Measurements from ENCODE around the gene PCDHGA12. TPM values are rescaled to one million over a fixed set of nuclear protein-coding genes. Genes with fewer than 3 reads are reported as not detected.
"Not testable (repeated sequence)": the region's sequence is repeated elsewhere in the genome, so short reads cannot be mapped to it uniquely, and the experiment has no call there.

The PCDHGA12 gene
- total RNA-seq, 2 donors from 2014 or later, result 1.4 to 4.1 TPM

DNA sequence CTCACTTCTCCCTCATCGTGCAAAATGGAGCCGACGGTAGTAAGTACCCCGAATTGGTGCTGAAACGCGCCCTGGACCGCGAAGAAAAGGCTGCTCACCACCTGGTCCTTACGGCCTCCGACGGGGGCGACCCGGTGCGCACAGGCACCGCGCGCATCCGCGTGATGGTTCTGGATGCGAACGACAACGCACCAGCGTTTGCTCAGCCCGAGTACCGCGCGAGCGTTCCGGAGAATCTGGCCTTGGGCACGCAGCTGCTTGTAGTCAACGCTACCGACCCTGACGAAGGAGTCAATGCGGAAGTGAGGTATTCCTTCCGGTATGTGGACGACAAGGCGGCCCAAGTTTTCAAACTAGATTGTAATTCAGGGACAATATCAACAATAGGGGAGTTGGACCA, 979 bp downstream of the PCDHGA12 start:
- Mint-ChIP-seq H3K27ac (no peak overlapping the region), H3K4me3 (no peak overlapping the region), H3K9me3 (peaks cover 73% of the 10 kb centered on the region), H3K27me3 (ENCODE audit: insufficient read depth) (no peaks in the 10 kb centered on the region), H3K36me3 (ENCODE audit: low read depth) (peaks cover 59% of the 10 kb centered on the region), H3K4me1 (no peaks in the 10 kb centered on the region)
- Histone ChIP-seq H3K27ac (ENCODE audit: low read depth, low read length) (no peak overlapping the region), H3K9ac (ENCODE audit: extremely low read depth, low read length, poor library complexity, severe bottlenecking) (no peak overlapping the region), H3K27me3 (ENCODE audit: control insufficient read depth, insufficient read depth, low read length, poor library complexity, severe bottlenecking) (no peaks in the 10 kb centered on the region), H3K4me1 (ENCODE audit: control insufficient read depth, insufficient read depth, low read length) (no peaks in the 10 kb centered on the region), H3K36me3 (ENCODE audit: control insufficient read depth, insufficient read depth, low read length) (no peaks in the 10 kb centered on the region), H3K9me3 (ENCODE audit: control insufficient read depth, low read length) (peaks cover 71% of the 10 kb centered on the region), H3K4me3 (ENCODE audit: low read length) (no peak overlapping the region)
- WGBS, 2 experiments (ENCODE audit: insufficient coverage in 1 of 2, insufficient read length in 1 of 2), result 95 to 96% methylated on average over 37 of the region's 37 CpGs
- DNase-seq, result no peak
- TF ChIP-seq, protein P1, sequence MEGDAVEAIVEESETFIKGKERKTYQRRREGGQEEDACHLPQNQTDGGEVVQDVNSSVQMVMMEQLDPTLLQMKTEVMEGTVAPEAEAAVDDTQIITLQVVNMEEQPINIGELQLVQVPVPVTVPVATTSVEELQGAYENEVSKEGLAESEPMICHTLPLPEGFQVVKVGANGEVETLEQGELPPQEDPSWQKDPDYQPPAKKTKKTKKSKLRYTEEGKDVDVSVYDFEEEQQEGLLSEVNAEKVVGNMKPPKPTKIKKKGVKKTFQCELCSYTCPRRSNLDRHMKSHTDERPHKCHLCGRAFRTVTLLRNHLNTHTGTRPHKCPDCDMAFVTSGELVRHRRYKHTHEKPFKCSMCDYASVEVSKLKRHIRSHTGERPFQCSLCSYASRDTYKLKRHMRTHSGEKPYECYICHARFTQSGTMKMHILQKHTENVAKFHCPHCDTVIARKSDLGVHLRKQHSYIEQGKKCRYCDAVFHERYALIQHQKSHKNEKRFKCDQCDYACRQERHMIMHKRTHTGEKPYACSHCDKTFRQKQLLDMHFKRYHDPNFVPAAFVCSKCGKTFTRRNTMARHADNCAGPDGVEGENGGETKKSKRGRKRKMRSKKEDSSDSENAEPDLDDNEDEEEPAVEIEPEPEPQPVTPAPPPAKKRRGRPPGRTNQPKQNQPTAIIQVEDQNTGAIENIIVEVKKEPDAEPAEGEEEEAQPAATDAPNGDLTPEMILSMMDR (conservative IDR thresholded peaks at IDR 0.05), result no peak

DNA sequence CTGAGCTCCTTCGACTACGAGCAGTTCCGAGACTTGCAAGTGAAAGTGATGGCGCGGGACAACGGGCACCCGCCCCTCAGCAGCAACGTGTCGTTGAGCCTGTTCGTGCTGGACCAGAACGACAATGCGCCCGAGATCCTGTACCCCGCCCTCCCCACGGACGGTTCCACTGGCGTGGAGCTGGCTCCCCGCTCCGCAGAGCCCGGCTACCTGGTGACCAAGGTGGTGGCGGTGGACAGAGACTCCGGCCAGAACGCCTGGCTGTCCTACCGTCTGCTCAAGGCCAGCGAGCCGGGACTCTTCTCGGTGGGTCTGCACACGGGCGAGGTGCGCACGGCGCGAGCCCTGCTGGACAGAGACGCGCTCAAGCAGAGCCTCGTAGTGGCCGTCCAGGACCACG, 2.0 kb downstream of the PCDHGA12 start:
- WGBS, 2 experiments (ENCODE audit: insufficient coverage in 1 of 2, insufficient read length in 1 of 2), result 95 to 100% methylated on average over 12 to 31 of the region's 38 CpGs
- peaks cover 52% of the 10 kb centered on the region for H3K36me3 Mint-ChIP-seq (ENCODE audit: low read depth)
- not testable (repeated sequence) for DNase-seq; H3K4me1 ChIP-seq (ENCODE audit: control insufficient read depth, insufficient read depth, low read length); H3K4me1 Mint-ChIP-seq; H3K27ac Mint-ChIP-seq; H3K9ac ChIP-seq (ENCODE audit: extremely low read depth, low read length, poor library complexity, severe bottlenecking); H3K27ac ChIP-seq (ENCODE audit: low read depth, low read length); H3K4me3 Mint-ChIP-seq; H3K27me3 ChIP-seq (ENCODE audit: control insufficient read depth, insufficient read depth, low read length, poor library complexity, severe bottlenecking); H3K36me3 ChIP-seq (ENCODE audit: control insufficient read depth, insufficient read depth, low read length); H3K4me3 ChIP-seq (ENCODE audit: low read length); H3K27me3 Mint-ChIP-seq (ENCODE audit: insufficient read depth)
- peaks cover 63% of the 10 kb centered on the region for H3K9me3 Mint-ChIP-seq
- H3K9me3 ChIP-seq (ENCODE audit: control insufficient read depth, low read length), result peaks cover 62% of the 10 kb centered on the region

- H3K4me1 Mint-ChIP-seq; H3K4me3 ChIP-seq (ENCODE audit: low read length); H3K27me3 Mint-ChIP-seq (ENCODE audit: insufficient read depth); H3K27ac Mint-ChIP-seq; H3K36me3 ChIP-seq (ENCODE audit: control insufficient read depth, insufficient read depth, low read length); H3K27ac ChIP-seq (ENCODE audit: low read depth, low read length); DNase-seq; H3K9ac ChIP-seq (ENCODE audit: extremely low read depth, low read length, poor library complexity, severe bottlenecking); H3K27me3 ChIP-seq (ENCODE audit: control insufficient read depth, insufficient read depth, low read length, poor library complexity, severe bottlenecking); H3K4me1 ChIP-seq (ENCODE audit: control insufficient read depth, insufficient read depth, low read length); H3K4me3 Mint-ChIP-seq: not testable (repeated sequence)
- Mint-ChIP-seq H3K36me3 (ENCODE audit: low read depth) (peaks cover 48% of the 10 kb centered on the region), H3K9me3 (peaks cover 60% of the 10 kb centered on the region)
- 91 to 96% methylated on average over 16 to 29 of the region's 29 CpGs for WGBS, 2 experiments (ENCODE audit: insufficient coverage in 1 of 2, insufficient read length in 1 of 2)
- peaks cover 57% of the 10 kb centered on the region for H3K9me3 ChIP-seq (ENCODE audit: control insufficient read depth, low read length)
These were observed 2.4 kb downstream of the PCDHGA12 start for GRCh38 chr5:141432726-141433125.

DNA sequence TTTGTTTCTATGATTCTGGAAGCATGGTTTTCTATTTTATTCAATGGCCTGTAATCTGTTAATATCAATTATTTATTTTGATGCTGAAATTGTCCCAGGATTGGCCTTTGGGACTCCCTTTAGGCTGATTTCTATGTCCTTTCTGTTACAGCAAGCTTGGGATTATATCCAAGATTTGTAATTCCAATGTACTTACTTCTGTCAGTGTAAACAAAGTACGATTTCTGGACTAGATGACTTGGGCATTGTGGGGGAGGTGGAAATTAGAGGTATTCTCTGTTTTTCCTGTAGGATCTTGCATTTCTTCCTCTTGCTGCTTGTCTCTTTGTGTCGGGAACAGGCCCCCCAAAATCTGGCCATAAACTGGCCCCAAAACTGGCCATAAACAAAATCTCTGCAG, 3.7 kb downstream of the PCDHGA12 start:
- H3K36me3 Mint-ChIP-seq (ENCODE audit: low read depth), result peaks cover 39% of the 10 kb centered on the region
- H3K9me3 Mint-ChIP-seq, result peaks cover 48% of the 10 kb centered on the region
- Histone ChIP-seq H3K27ac (ENCODE audit: low read depth, low read length) (no peak overlapping the region), H3K9me3 (ENCODE audit: control insufficient read depth, low read length) (peaks cover 45% of the 10 kb centered on the region), H3K4me3 (ENCODE audit: low read length) (no peak overlapping the region), H3K9ac (ENCODE audit: extremely low read depth, low read length, poor library complexity, severe bottlenecking) (no peak overlapping the region), H3K36me3 (ENCODE audit: control insufficient read depth, insufficient read depth, low read length) (no peaks in the 10 kb centered on the region), H3K4me1 (ENCODE audit: control insufficient read depth, insufficient read depth, low read length) (no peaks in the 10 kb centered on the region), H3K27me3 (ENCODE audit: control insufficient read depth, insufficient read depth, low read length, poor library complexity, severe bottlenecking) (no peaks in the 10 kb centered on the region)
- DNase-seq, result no peak
- no peaks in the 10 kb centered on the region for H3K4me1 Mint-ChIP-seq
- H3K27me3 Mint-ChIP-seq (ENCODE audit: insufficient read depth), result no peaks in the 10 kb centered on the region
- TF ChIP-seq, protein P1 (conservative IDR thresholded peaks at IDR 0.05), result no peak
- H3K27ac Mint-ChIP-seq, result no peak overlapping the region
- WGBS, 2 experiments (ENCODE audit: insufficient coverage in 1 of 2, insufficient read length in 1 of 2), result 97 to 100% methylated on average over 1 to 2 of the region's 2 CpGs
- H3K4me3 Mint-ChIP-seq, result no peak overlapping the region
